HEK293T (cell line): ENCODE measurements around the gene BTBD10.

Experiments
- CTCF ChIA-PET: fragments of 350-600 bp; formaldehyde crosslinking; extraction: SDS; loops from one replicate; lab custom pipeline; 2021; ENCODE audit warnings: antibody characterized with exemption, inconsistent platforms; lab: Yijun Ruan, JAX
- POLR2A ChIA-PET: fragments of 350-600 bp; formaldehyde crosslinking; extraction: SDS; loops from one replicate; lab custom pipeline; 2020; ENCODE audit warnings: antibody characterized with exemption, inconsistent platforms; lab: Yijun Ruan, JAX
- DNase-seq: peaks from one replicate; pipeline ENCODE4 v3.0.0; 2012; ENCODE audit warnings: mixed read lengths; ENCODE audit errors: extremely low spot score
- ARNT ChIP-seq: fragments of 450-650 bp; IDR thresholded peaks from 2 replicates; pipeline ENCODE4 v1.6.1; 2017; ENCODE audit warnings: mild to moderate bottlenecking
- BHLHE40 ChIP-seq: fragments of 450-650 bp; IDR thresholded peaks from 2 replicates; pipeline ENCODE4 v1.6.1; 2016; ENCODE audit warnings: mild to moderate bottlenecking, moderate library complexity, borderline replicate concordance
- CTBP1 ChIP-seq: fragments of 450-650 bp; IDR thresholded peaks from 2 replicates; pipeline ENCODE4 v1.6.1; 2016; ENCODE audit warnings: borderline replicate concordance
- ELF4 ChIP-seq: fragments of 450-650 bp; IDR thresholded peaks from 2 replicates; pipeline ENCODE4 v1.6.1; 2017; ENCODE audit warnings: antibody characterized with exemption
- FOXA1 ChIP-seq: fragments of 450-650 bp; IDR thresholded peaks from 2 replicates; pipeline ENCODE4 v1.6.1; 2016; ENCODE audit warnings: mild to moderate bottlenecking
- FOXK2 ChIP-seq: fragments of 450-650 bp; IDR thresholded peaks from 2 replicates; pipeline ENCODE4 v1.6.1; 2016; ENCODE audit warnings: mild to moderate bottlenecking
- FOXM1 ChIP-seq: fragments of 450-650 bp; IDR thresholded peaks from 2 replicates; pipeline ENCODE4 v1.6.1; 2017; ENCODE audit warnings: mild to moderate bottlenecking, borderline replicate concordance
- HDGF ChIP-seq: fragments of 450-650 bp; IDR thresholded peaks from 2 replicates; pipeline ENCODE4 v1.6.1; 2017; ENCODE audit warnings: antibody characterized with exemption, borderline replicate concordance
- L3MBTL2 ChIP-seq: fragments of 450-650 bp; conservative IDR thresholded peaks from 2 replicates; pipeline ENCODE4 v1.6.1; 2016; ENCODE audit warnings: mild to moderate bottlenecking
- LEF1 ChIP-seq: fragments of 450-650 bp; IDR thresholded peaks from 2 replicates; pipeline ENCODE4 v1.6.1; 2017; ENCODE audit warnings: mild to moderate bottlenecking, borderline replicate concordance
- NFRKB ChIP-seq: fragments of 450-650 bp; IDR thresholded peaks from 2 replicates; pipeline ENCODE4 v1.6.1; 2016; ENCODE audit warnings: mild to moderate bottlenecking, moderate library complexity
- PKNOX1 ChIP-seq: fragments of 450-650 bp; IDR thresholded peaks from 2 replicates; pipeline ENCODE4 v1.6.1; 2016
- SP1 ChIP-seq: fragments of 450-650 bp; IDR thresholded peaks from 2 replicates; pipeline ENCODE4 v1.6.1; 2017
- SUZ12 ChIP-seq: fragments of 450-650 bp; IDR thresholded peaks from 2 replicates; pipeline ENCODE4 v1.6.1; 2016; ENCODE audit warnings: mild to moderate bottlenecking
- TARDBP ChIP-seq: fragments of 450-650 bp; IDR thresholded peaks from 2 replicates; pipeline ENCODE4 v1.6.1; 2016
- ZNF384 ChIP-seq: fragments of 450-650 bp; IDR thresholded peaks from 2 replicates; pipeline ENCODE4 v1.6.1; 2016

BTBD10 gene

GRCh38 chr11:13468750-13469149 is 5.7 kb upstream of the BTBD10 start:
- ChIA-PET CTCF (no interaction called here), POLR2A (no interaction called here)
- TF ChIP-seq ELF4 (no peak), SUZ12 (no peak), PKNOX1 (no peak), FOXM1 (no peak), CTBP1 (no peak), ZNF384 (no peak), HDGF (no peak), FOXA1 (no peak), L3MBTL2 (no peak), NFRKB (no peak), BHLHE40 (no peak), LEF1 (no peak), ARNT (no peak), SP1 (no peak), FOXK2 (no peak), TARDBP (no peak)
- DNase-seq = no peak

GRCh38 chr11:13465909-13466371 is 2.9 kb upstream of the BTBD10 start:
- TF ChIP-seq BHLHE40 (0 out of 2 replicates have a peak, but pooled peaks have one; percentile 28), SUZ12 (no peak), L3MBTL2 (peak; percentile 36; the same call in 1 of the 2 replicates)
- peak; percentile 39 for DNase-seq
- ChIA-PET POLR2A (no interaction called here), CTCF (interaction anchor here (0.7 kb wide), 1 partner anchor 1451 kb away, joined by 3 read pairs; no protein-coding TSS in a partner anchor)

DNA sequence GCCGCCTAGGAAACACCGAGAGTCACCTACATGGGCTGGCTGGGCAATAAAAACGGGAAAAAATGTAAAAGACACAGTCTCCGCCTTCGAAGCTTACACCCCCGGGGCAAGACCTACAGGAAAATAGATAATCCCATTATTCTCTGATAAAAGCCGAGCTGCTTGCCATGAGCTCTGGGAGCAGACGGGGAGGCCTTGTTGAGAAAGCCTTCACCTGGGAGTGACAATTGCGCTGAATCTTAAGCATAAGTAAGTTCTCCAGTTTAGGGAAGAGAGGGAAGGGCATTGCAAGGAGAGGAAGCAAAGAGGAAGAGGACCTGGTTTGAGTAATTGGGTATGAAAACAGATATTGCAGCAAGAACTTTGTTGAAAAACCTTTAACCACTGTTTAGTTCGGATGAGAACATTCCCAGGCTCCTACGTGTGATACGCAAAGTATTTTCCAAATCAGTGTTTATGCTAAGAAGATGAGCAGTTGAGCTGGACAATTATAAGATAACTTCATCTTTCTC is 813 bp upstream of the BTBD10 start:
- no peak for DNase-seq
- ChIA-PET POLR2A (interaction anchor here (0.8 to 1.9 kb wide), 12 partner anchors 9 to 204 kb away, joined by 3 to 10 read pairs (median 4); no protein-coding TSS in a partner anchor), CTCF (interaction anchor here (1.3 kb wide), 1 partner anchor 9 kb away, joined by 3 read pairs; no protein-coding TSS in a partner anchor)
- TF ChIP-seq LEF1 (no peak), TARDBP (no peak), SUZ12 (no peak), FOXA1 (no peak), ELF4 (no peak), ZNF384 (no peak), FOXK2 (no peak), HDGF (no peak), ARNT (no peak), PKNOX1 (no peak)

DNA sequence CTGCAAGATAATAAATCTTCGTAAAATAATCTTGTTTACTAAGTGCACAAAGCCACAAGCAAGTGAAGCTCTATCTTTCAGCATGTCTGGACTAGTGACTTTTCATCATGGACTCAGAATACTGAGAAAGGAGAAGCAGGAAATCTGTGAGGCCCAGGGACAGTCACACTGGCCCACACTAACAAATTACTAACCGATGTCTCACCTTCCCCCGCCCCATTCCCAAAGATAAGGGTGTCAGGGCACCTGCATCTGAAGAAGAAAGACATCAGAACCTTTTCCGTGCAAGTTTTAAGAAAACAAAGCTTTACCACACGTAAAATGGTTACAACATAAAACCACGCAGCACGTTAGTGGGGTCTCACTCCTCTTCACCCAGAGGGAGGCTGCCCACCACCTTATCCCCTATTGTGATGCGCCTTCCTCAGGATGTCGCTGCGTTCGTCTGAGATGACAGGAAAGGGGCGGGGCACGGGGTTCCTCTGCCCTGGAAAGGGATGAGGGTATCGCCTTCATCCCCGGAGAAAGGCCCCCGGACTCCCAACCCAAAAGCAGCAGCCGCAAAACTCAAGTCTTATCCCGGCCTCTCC is 616 bp downstream of the BTBD10 start:
- ChIA-PET CTCF (no interaction called here), POLR2A (interaction anchor here (0.6 to 1.9 kb wide), 18 partner anchors 10 to 219 kb away, joined by 3 to 10 read pairs (median 4); no protein-coding TSS in a partner anchor)
- DNase-seq = peak; percentile 58
- no peak for TF ChIP-seq HDGF
- no peak for TF ChIP-seq FOXA1
- TF ChIP-seq NFRKB = no peak
- TF ChIP-seq SUZ12 = no peak
- TF ChIP-seq PKNOX1 = no peak
- no peak for TF ChIP-seq TARDBP
- TF ChIP-seq L3MBTL2 = no peak
- no peak for TF ChIP-seq BHLHE40
- no peak for TF ChIP-seq LEF1
- TF ChIP-seq FOXK2 = no peak

- TF ChIP-seq ARNT = no peak
- no peak for TF ChIP-seq TARDBP
- TF ChIP-seq LEF1 = no peak
- TF ChIP-seq SUZ12 = no peak
- no peak for TF ChIP-seq ZNF384
- no peak for TF ChIP-seq SP1
- no peak for TF ChIP-seq FOXK2
- no peak for TF ChIP-seq ELF4
- TF ChIP-seq NFRKB = no peak
- TF ChIP-seq PKNOX1 = no peak
- no peak for TF ChIP-seq FOXA1
- TF ChIP-seq FOXM1 = no peak
- POLR2A ChIA-PET = no interaction called here
- CTCF ChIA-PET = no interaction called here
- no peak for DNase-seq
These were observed 1.7 kb downstream of the BTBD10 start for GRCh38 chr11:13461291-13461690.
